ENCODE results near the gene CYS1.

CYS1 gene

DNA sequence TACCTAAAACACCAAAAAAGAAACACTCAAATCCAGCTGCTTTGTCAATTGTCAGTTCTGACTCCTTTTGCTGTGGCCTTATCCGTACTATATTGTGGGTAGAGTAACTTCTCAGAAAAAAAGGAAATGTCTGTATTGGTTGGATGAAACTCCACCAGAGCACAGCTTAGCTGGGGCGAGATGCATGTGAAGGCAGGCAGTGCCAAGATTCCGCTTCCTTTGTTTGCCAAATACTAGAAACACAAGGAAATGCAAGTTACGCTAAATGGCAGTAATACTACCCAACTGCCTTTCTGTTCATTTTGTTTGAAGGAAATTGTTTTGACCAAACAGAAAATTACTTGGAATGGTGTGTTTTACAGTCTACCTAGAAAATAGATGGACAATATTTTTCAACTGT lies 26.9 kb downstream of the CYS1 start:
- no peak overlapping the region for H3K27ac ChIP-seq (ENCODE audit: low read depth, low read length)
- H3K4me3 ChIP-seq (ENCODE audit: low read depth in 1 of 2, low read length in 2 of 2): no peak overlapping the region
- no peaks in the 10 kb centered on the region for H3K27me3 ChIP-seq (ENCODE audit: control insufficient read depth in 1 of 2, insufficient read depth in 2 of 2, low read length in 2 of 2)
- no peaks in the 10 kb centered on the region for H3K9me3 ChIP-seq (ENCODE audit: control insufficient read depth in 1 of 2, low read length in 2 of 2)
- peaks cover 4 to 30% of the 10 kb centered on the region in 2 donors for H3K36me3 ChIP-seq (ENCODE audit: control insufficient read depth in 1 of 2, insufficient read depth in 2 of 2, low read length in 2 of 2)
- no peak overlapping the region for H3K9ac ChIP-seq (ENCODE audit: low read depth in 1 of 2, low read length in 2 of 2)
- H3K4me1 ChIP-seq (ENCODE audit: control insufficient read depth in 1 of 2, insufficient read depth in 2 of 2, low read length in 2 of 2): peaks cover 22 to 31% of the 10 kb centered on the region in 2 donors

DNA sequence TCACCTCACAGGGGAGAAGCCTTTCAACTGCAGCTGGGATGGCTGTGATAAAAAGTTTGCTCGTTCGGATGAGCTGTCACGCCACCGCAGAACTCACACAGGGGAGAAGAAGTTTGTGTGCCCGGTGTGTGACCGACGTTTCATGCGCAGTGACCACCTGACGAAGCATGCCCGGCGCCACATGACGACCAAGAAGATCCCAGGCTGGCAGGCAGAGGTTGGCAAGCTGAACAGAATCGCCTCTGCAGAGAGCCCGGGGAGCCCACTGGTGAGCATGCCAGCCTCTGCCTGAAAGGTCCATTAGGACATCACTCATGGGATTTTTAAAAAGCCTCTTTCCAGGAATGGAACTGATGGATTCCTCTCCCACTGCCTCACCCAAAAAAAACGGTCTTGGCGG lies 28.0 kb downstream of the CYS1 start:
- H3K27ac ChIP-seq (ENCODE audit: low read depth, low read length): no peak overlapping the region
- peaks cover 9 to 41% of the 10 kb centered on the region in 2 donors for H3K36me3 ChIP-seq (ENCODE audit: control insufficient read depth in 1 of 2, insufficient read depth in 2 of 2, low read length in 2 of 2)
- no peak overlapping the region for H3K4me3 ChIP-seq (ENCODE audit: low read depth in 1 of 2, low read length in 2 of 2)
- H3K9me3 ChIP-seq (ENCODE audit: control insufficient read depth in 1 of 2, low read length in 2 of 2): no peaks in the 10 kb centered on the region
- no peaks in the 10 kb centered on the region for H3K27me3 ChIP-seq (ENCODE audit: control insufficient read depth in 1 of 2, insufficient read depth in 2 of 2, low read length in 2 of 2)
- H3K9ac ChIP-seq (ENCODE audit: low read depth in 1 of 2, low read length in 2 of 2): no peak overlapping the region
- peaks cover 22 to 29% of the 10 kb centered on the region in 2 donors for H3K4me1 ChIP-seq (ENCODE audit: control insufficient read depth in 1 of 2, insufficient read depth in 2 of 2, low read length in 2 of 2)

DNA sequence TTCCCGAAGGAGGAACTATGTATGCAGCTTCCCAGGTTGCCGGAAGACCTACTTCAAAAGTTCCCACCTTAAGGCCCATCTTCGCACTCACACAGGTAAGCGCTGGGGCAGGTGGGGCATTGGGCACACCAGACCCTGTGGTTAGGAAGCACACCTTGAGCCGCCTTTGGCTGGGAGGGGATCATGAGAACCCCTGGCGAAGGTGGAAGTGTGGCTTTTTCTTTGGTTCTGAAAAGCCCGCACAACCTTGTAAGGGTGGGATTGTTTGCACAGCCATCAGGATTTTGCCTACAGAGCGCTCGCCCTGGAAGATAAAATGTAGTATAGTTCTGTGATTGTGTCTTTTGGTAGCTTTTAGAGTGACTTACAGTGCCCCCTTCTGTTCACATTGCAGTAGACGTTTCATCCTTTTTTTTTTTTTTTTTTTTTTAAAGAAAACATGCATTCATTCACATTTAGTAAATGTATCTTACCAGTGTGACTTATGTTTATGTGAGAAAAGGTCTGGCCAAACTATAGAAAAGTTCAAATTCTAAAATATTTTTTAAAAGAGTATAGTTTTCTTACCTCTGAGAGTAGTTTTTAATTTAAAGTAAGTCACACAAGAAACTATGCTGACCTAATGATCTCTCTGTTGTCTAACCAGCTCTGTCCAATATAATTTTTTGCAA lies 31.6 kb downstream of the CYS1 start:
- H3K9me3 ChIP-seq (ENCODE audit: control insufficient read depth in 1 of 2, low read length in 2 of 2): no peaks in the 10 kb centered on the region
- no peaks in the 10 kb centered on the region for H3K27me3 ChIP-seq (ENCODE audit: control insufficient read depth in 1 of 2, insufficient read depth in 2 of 2, low read length in 2 of 2)
- H3K36me3 ChIP-seq (ENCODE audit: control insufficient read depth in 1 of 2, insufficient read depth in 2 of 2, low read length in 2 of 2): peaks cover 9 to 38% of the 10 kb centered on the region in 2 donors
- H3K4me3 ChIP-seq (ENCODE audit: low read depth in 1 of 2, low read length in 2 of 2): no peak overlapping the region
- H3K4me1 ChIP-seq (ENCODE audit: control insufficient read depth in 1 of 2, insufficient read depth in 2 of 2, low read length in 2 of 2): peaks cover 22 to 30% of the 10 kb centered on the region in 2 donors
- H3K27ac ChIP-seq (ENCODE audit: low read depth, low read length): no peak overlapping the region
- H3K9ac ChIP-seq (ENCODE audit: low read depth in 1 of 2, low read length in 2 of 2): no peak overlapping the region

DNA sequence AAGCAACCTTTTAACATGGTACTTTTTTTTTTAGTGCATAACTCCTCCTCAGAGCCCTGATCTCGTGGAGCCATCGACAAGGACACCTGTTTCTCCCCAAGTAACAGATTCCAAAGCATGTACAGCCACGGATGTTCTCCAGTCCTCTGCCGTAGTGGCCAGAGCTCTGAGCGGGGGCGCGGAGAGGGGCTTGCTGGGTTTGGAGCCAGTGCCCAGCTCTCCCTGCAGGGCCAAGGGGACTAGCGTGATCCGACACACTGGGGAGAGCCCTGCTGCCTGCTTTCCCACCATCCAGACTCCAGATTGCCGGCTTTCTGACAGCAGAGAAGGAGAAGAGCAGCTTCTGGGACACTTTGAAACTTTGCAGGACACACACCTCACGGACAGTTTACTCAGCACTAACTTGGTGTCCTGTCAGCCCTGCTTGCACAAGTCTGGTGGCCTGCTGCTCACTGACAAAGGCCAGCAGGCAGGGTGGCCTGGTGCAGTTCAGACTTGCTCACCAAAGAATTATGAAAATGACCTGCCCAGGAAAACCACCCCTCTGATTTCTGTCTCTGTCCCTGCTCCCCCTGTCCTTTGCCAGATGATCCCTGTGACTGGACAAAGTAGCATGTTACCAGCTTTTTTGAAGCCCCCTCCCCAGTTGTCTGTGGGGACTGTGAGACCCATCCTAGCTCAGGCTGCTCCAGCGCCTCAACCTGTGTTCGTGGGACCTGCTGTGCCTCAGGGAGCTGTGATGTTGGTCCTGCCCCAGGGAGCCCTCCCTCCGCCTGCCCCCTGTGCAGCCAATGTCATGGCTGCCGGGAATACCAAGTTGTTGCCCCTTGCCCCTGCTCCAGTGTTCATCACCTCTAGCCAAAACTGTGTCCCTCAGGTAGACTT lies 32.4 kb downstream of the CYS1 start:
- peaks cover 22 to 30% of the 10 kb centered on the region in 2 donors for H3K4me1 ChIP-seq (ENCODE audit: control insufficient read depth in 1 of 2, insufficient read depth in 2 of 2, low read length in 2 of 2)
- H3K36me3 ChIP-seq (ENCODE audit: control insufficient read depth in 1 of 2, insufficient read depth in 2 of 2, low read length in 2 of 2): peaks cover 6 to 30% of the 10 kb centered on the region in 2 donors
- no peak overlapping the region for H3K9ac ChIP-seq (ENCODE audit: low read depth in 1 of 2, low read length in 2 of 2)
- H3K9me3 ChIP-seq (ENCODE audit: control insufficient read depth in 1 of 2, low read length in 2 of 2): no peaks in the 10 kb centered on the region
- no peak overlapping the region for H3K27ac ChIP-seq (ENCODE audit: low read depth, low read length)
- no peaks in the 10 kb centered on the region for H3K27me3 ChIP-seq (ENCODE audit: control insufficient read depth in 1 of 2, insufficient read depth in 2 of 2, low read length in 2 of 2)
- H3K4me3 ChIP-seq (ENCODE audit: low read depth in 1 of 2, low read length in 2 of 2): no peak overlapping the region

DNA sequence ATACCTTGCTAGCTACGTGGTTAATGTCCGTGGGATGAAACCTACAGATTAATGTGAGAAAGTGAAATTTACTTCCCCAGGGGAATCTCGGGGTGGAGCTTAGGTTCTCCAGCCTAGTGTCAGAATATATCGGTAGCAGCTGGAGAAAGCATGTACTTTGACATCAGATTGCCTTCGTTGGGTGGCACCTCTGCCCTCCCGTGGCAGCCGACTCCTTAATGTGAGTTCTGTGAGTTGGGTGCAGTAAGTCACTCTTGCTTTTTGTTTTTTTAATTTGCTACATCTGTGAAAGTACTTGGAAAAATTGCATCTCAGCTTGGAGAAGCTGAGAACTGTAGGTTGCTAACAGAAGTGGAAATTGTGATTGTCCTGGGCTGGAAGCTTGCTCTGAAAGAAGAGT lies 33.3 kb downstream of the CYS1 start:
- Histone ChIP-seq H3K4me1 (ENCODE audit: control insufficient read depth in 1 of 2, insufficient read depth in 2 of 2, low read length in 2 of 2) (peaks cover 22 to 35% of the 10 kb centered on the region in 2 donors), H3K9ac (ENCODE audit: low read depth in 1 of 2, low read length in 2 of 2) (peak overlapping the region in 1 of 2 donors; percentile 18)

DNA sequence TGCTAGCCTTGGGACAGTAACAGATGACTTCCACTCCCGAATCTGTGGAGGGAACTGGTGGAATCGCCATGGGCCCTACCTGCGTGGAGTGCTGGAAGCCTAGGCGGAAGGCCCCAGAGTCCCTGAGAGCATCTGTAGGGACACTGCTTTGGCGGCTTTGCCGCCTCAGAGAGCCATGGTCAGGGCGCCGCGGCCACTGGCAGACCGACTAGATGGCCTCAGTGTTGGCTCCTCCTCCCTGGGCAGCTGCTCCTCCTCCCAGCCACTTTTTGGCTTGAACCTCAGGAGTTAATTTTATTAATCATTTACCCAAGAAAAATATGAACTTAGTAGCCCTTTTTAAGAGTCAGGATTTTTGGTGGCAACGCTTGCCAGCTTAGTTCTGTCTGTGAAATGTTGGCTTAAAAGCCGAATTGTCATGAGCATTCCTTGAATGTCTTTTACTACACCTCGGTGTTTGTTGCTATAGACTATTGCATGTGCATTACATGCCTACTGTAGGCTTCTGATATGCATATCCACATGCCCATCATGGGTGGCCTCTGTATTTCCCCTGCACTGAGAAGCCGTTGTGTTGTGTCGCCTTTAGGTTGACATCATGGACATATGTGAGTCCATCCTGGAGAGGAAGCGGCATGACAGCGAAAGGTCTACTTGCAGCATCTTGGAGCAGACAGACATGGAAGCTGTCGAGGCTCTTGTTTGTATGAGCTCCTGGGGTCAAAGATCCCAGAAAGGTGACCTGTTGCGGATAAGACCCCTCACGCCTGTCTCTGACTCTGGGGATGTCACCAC lies 34.5 kb downstream of the CYS1 start:
- Histone ChIP-seq H3K36me3 (ENCODE audit: control insufficient read depth in 1 of 2, insufficient read depth in 2 of 2, low read length in 2 of 2) (peaks cover 5 to 23% of the 10 kb centered on the region in 2 donors), H3K4me1 (ENCODE audit: control insufficient read depth in 1 of 2, insufficient read depth in 2 of 2, low read length in 2 of 2) (peaks cover 22 to 38% of the 10 kb centered on the region in 2 donors), H3K4me3 (ENCODE audit: low read depth in 1 of 2, low read length in 2 of 2) (no peak overlapping the region), H3K9ac (ENCODE audit: low read depth in 1 of 2, low read length in 2 of 2) (no peak overlapping the region), H3K9me3 (ENCODE audit: control insufficient read depth in 1 of 2, low read length in 2 of 2) (no peaks in the 10 kb centered on the region), H3K27ac (ENCODE audit: low read depth, low read length) (no peak overlapping the region), H3K27me3 (ENCODE audit: control insufficient read depth in 1 of 2, insufficient read depth in 2 of 2, low read length in 2 of 2) (no peaks in the 10 kb centered on the region)

More for the DNA sequence above, 33.3 kb downstream of the CYS1 start:
- Histone ChIP-seq H3K27me3 (ENCODE audit: control insufficient read depth in 1 of 2, insufficient read depth in 2 of 2, low read length in 2 of 2) (no peaks in the 10 kb centered on the region), H3K4me3 (ENCODE audit: low read depth in 1 of 2, low read length in 2 of 2) (no peak overlapping the region), H3K27ac (ENCODE audit: low read depth, low read length) (no peak overlapping the region), H3K9me3 (ENCODE audit: control insufficient read depth in 1 of 2, low read length in 2 of 2) (no peaks in the 10 kb centered on the region), H3K36me3 (ENCODE audit: control insufficient read depth in 1 of 2, insufficient read depth in 2 of 2, low read length in 2 of 2) (peaks cover 5 to 23% of the 10 kb centered on the region in 2 donors)

DNA sequence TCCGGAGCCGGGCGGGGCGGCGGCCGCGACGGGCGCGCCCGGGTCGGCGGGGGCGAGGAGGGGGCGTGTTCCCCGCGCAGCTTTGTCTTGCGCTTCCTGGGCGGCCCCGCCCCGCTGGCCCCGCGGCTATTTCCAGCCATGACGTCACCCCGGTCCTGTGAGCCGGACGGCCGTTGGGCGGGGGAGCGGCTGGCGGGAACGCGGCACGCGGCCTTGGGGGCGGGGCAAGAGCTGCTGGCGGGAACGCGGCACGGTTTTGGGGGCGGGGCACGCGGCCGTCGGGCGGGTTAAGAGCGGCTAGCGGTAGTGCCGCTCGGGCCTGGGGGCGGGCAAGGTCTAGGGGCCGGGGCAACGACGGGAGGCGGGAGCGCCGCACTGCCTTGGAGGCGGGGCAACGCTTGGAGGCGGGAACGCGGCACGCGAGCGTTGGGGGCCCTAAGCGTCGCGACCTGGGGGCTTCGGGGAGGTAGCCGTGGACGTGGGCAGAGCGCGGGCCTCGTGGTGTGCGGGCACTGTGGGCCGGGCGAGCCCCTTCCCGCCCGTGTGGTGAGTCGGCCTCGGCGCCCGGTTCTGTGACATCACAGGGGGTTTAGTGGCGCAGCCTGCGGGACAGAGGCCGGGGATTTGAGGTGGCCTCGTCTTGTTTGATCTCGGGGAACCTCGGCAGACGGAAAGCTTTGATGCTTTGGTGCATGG lies 36.2 kb downstream of the CYS1 start:
- Histone ChIP-seq H3K9ac (ENCODE audit: low read depth in 1 of 2, low read length in 2 of 2) (peak overlapping the region; percentile 39 to 57), H3K36me3 (ENCODE audit: control insufficient read depth in 1 of 2, insufficient read depth in 2 of 2, low read length in 2 of 2) (peaks cover 5 to 18% of the 10 kb centered on the region in 2 donors), H3K4me3 (ENCODE audit: low read depth in 1 of 2, low read length in 2 of 2) (peak overlapping the region; percentile 55 to 70), H3K9me3 (ENCODE audit: control insufficient read depth in 1 of 2, low read length in 2 of 2) (no peaks in the 10 kb centered on the region), H3K27ac (ENCODE audit: low read depth, low read length) (peak overlapping the region; percentile 99), H3K4me1 (ENCODE audit: control insufficient read depth in 1 of 2, insufficient read depth in 2 of 2, low read length in 2 of 2) (peaks cover 15 to 28% of the 10 kb centered on the region in 2 donors), H3K27me3 (ENCODE audit: control insufficient read depth in 1 of 2, insufficient read depth in 2 of 2, low read length in 2 of 2) (no peaks in the 10 kb centered on the region)

DNA sequence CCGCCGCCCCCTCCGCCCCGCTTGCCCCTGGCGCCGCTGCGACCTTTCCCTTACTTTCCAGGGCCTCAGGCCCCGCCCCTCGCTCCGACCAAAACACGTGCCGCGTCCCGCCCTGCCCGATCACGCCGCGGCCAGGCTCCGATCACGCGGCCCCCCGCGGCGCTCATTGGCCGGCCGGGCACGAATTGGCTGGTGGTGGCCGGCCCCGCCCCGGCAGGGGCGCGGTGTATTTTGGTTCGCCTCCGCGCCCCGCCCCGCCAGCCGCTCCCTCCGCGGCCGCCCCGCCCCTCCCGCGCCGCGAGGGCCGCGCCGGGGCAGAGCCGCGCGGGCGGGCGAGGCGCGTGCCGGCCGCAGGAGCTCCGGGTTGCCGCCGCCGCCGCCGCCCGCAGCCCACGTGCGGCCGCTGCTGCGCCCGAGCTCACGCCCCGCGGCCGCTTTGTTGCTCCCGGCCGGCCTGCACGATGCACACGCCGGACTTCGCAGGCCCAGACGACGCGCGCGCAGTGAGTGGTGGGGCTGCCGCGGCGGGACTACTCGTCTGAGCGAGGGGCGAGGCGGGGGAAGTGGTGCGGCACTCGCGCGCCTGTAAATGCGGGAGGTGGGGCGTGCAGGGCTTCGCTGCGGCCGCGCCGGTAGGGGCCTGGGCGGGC lies 36.8 kb downstream of the CYS1 start, which contains the start of gene KLF11:
Gene KLF11 (plus strand): TSS at position 295 of the 650 bp plus-strand sequence. CDS start 167 bp downstream, at position 462.
- H3K36me3 ChIP-seq (ENCODE audit: control insufficient read depth in 1 of 2, insufficient read depth in 2 of 2, low read length in 2 of 2): peaks cover 5 to 15% of the 10 kb centered on the region in 2 donors
- H3K27ac ChIP-seq (ENCODE audit: low read depth, low read length): peak within 1 kb of the TSS; percentile 99
- H3K4me1 ChIP-seq (ENCODE audit: control insufficient read depth in 1 of 2, insufficient read depth in 2 of 2, low read length in 2 of 2): peaks cover 12 to 24% of the 10 kb centered on the region in 2 donors
- no peaks in the 10 kb centered on the region for H3K27me3 ChIP-seq (ENCODE audit: control insufficient read depth in 1 of 2, insufficient read depth in 2 of 2, low read length in 2 of 2)
- no peaks in the 10 kb centered on the region for H3K9me3 ChIP-seq (ENCODE audit: control insufficient read depth in 1 of 2, low read length in 2 of 2)
- peak within 1 kb of the TSS; percentile 39 to 63 for H3K9ac ChIP-seq (ENCODE audit: low read depth in 1 of 2, low read length in 2 of 2)
- peak within 1 kb of the TSS; percentile 64 to 70 for H3K4me3 ChIP-seq (ENCODE audit: low read depth in 1 of 2, low read length in 2 of 2)

Data from duodenal mucosa (tissue), 2 donors.